ENCODE measurements around the gene SMOC2. TPM values are rescaled to one million over a fixed set of nuclear protein-coding genes. Genes with fewer than 3 reads are reported as not detected.

SMOC2 gene
- total RNA-seq, 2 donors from 2014 or later, result 25.6 to 29.6 TPM

DNA sequence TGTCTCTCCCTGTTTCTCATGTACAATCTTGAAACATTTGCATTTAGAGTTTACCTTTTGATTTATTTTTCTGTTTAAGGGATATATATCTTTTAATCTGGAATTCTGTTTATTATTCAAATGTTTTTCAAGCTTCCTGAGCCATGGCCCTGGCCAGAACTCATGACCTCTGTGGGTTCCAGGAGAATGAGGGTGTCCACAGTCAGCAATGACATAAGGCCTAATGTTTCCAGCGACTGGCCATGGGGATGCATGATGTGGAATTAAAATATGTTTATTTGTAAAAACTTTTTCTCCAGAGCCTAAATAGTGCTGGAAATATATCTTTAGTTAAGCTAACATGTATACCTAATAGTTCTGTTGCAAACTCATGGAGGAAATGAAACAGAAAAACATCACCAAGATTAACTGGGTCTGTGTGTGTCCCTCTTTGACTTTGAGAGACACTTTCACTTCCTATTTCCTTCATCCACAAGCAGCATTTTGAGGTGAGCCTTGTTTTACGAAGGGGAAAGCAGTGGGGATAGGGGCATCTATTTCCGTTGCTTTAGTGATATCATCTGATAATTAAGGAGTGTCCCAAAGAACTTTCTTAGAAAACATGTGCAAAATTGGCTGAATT is 87.6 kb downstream of the SMOC2 start:
- H3K4me3 ChIP-seq, result no peak overlapping the region
- no peaks in the 10 kb centered on the region for H3K36me3 ChIP-seq
- H3K27me3 ChIP-seq, result no peaks in the 10 kb centered on the region
- no peak overlapping the region for H3K27ac ChIP-seq
- DNase-seq, result no peak
- H3K9me3 ChIP-seq, result no peaks in the 10 kb centered on the region
- intact Hi-C loops (cut with DNase I), result no loop called here
- no peaks in the 10 kb centered on the region for H3K4me1 ChIP-seq
- TF ChIP-seq, protein P1, sequence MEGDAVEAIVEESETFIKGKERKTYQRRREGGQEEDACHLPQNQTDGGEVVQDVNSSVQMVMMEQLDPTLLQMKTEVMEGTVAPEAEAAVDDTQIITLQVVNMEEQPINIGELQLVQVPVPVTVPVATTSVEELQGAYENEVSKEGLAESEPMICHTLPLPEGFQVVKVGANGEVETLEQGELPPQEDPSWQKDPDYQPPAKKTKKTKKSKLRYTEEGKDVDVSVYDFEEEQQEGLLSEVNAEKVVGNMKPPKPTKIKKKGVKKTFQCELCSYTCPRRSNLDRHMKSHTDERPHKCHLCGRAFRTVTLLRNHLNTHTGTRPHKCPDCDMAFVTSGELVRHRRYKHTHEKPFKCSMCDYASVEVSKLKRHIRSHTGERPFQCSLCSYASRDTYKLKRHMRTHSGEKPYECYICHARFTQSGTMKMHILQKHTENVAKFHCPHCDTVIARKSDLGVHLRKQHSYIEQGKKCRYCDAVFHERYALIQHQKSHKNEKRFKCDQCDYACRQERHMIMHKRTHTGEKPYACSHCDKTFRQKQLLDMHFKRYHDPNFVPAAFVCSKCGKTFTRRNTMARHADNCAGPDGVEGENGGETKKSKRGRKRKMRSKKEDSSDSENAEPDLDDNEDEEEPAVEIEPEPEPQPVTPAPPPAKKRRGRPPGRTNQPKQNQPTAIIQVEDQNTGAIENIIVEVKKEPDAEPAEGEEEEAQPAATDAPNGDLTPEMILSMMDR (IDR thresholded peaks at IDR 0.05), result no peak
- no peak overlapping the region for H3K9ac ChIP-seq (ENCODE audit: low read depth in 2 of 2, low read length in 2 of 2)

DNA sequence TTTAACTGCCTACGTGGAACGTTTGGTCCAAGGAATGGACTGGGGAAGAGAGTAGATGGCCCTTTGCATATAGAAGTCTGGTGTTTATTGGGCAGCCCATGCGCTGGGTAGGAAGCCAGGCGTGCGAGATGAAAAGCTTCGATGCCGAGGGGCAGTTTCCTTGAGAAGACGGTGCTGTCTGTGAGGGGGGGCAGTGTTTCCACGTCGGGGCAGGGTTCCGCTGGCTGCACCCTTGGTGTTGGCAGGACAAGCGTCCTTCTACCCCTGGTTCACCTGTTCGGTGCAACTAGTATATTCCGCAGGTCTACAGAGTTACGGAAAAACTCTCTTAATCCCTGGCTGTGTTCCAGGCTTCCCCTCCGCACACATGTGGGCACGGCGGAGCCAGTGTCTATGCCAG is 88.2 kb downstream of the SMOC2 start:
- no peak overlapping the region for H3K4me3 ChIP-seq
- no peak for DNase-seq
- H3K4me1 ChIP-seq, result no peaks in the 10 kb centered on the region
- no peaks in the 10 kb centered on the region for H3K27me3 ChIP-seq
- no peaks in the 10 kb centered on the region for H3K36me3 ChIP-seq
- no peak overlapping the region for H3K9ac ChIP-seq (ENCODE audit: low read depth in 2 of 2, low read length in 2 of 2)
- no peak overlapping the region for H3K27ac ChIP-seq
- intact Hi-C loops (cut with DNase I), result no loop called here
- TF ChIP-seq, protein P1 (IDR thresholded peaks at IDR 0.05), result no peak
- H3K9me3 ChIP-seq, result no peaks in the 10 kb centered on the region

DNA sequence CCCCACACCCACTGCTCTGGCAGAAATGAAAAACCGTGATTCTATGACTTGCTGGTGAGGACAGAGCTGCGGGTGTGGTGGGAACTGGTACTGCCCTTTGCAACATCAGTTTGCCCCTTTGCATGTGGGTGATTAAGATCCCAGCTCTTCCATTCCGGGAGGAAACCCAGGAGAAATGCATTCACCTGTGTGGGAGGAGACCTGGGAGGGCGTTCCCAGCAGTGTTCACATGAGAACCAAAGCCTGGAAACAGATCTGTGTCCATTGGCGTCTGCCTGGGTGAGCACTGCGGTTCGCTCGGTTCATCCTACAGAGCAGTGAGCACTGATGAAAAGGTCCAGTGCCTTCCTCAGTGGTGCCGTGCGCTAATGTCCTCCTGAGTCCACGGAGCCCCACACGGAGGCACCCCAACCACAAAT is 89.7 kb downstream of the SMOC2 start:
- no peak for DNase-seq
- no peak overlapping the region for H3K27ac ChIP-seq
- H3K27me3 ChIP-seq, result no peaks in the 10 kb centered on the region
- H3K4me1 ChIP-seq, result no peaks in the 10 kb centered on the region
- intact Hi-C loops (cut with DNase I), result no loop called here
- TF ChIP-seq, protein P1 (IDR thresholded peaks at IDR 0.05), result no peak
- no peak overlapping the region for H3K9ac ChIP-seq (ENCODE audit: low read depth in 2 of 2, low read length in 2 of 2)
- H3K9me3 ChIP-seq, result no peaks in the 10 kb centered on the region
- H3K4me3 ChIP-seq, result no peak overlapping the region
- no peaks in the 10 kb centered on the region for H3K36me3 ChIP-seq

DNA sequence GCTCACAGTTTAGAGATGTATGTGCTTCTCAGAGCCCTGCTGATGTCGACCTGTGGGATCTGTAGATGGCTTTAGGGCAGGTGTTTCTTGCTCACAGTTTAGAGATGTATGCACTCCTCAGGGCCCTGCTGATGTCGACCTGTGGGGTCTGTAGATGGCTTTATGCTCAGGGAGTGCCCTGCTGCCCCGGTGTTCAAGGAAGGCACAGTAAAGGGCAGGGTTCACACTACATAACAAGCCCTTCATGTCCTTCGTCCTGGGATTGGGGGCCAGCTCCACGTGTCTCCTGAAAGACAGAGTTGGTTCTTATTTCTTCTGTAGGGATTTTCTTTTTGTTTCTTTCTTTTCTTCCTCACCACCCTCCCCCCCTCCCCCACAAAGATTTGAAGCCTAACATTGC is 91.1 kb downstream of the SMOC2 start:
- intact Hi-C loops (cut with DNase I), result no loop called here
- H3K27me3 ChIP-seq, result no peaks in the 10 kb centered on the region
- H3K9ac ChIP-seq (ENCODE audit: low read depth in 2 of 2, low read length in 2 of 2), result no peak overlapping the region
- DNase-seq, result no peak
- H3K36me3 ChIP-seq, result no peaks in the 10 kb centered on the region
- H3K4me1 ChIP-seq, result no peaks in the 10 kb centered on the region
- no peak overlapping the region for H3K4me3 ChIP-seq
- H3K27ac ChIP-seq, result no peak overlapping the region
- no peaks in the 10 kb centered on the region for H3K9me3 ChIP-seq
- TF ChIP-seq, protein P1 (IDR thresholded peaks at IDR 0.05), result no peak

DNA sequence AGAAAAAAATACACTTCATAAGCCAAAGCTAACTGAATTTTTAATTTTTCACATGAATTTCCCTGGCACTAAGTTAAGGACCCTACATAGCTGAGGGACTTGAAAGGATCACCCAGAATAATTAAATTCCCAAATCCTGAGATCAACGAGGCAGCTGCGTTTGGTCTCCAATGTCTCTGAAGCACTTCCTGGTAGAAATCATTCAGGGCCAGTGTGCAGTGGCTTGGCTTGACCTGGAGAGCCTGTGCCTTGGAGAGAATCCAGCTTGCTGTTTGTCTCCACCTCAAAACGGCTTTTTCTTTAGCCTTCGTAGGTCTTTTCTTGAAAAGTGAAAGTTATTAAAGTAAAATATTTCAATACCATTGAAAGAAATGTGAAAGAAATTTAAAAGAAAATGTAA is 92.4 kb downstream of the SMOC2 start:
- no peaks in the 10 kb centered on the region for H3K9me3 ChIP-seq
- H3K36me3 ChIP-seq, result no peaks in the 10 kb centered on the region
- no peaks in the 10 kb centered on the region for H3K27me3 ChIP-seq
- no peaks in the 10 kb centered on the region for H3K4me1 ChIP-seq
- TF ChIP-seq, protein P1 (IDR thresholded peaks at IDR 0.05), result no peak
- intact Hi-C loops (cut with DNase I), result no loop called here
- no peak for DNase-seq
- no peak overlapping the region for H3K9ac ChIP-seq (ENCODE audit: low read depth in 2 of 2, low read length in 2 of 2)
- no peak overlapping the region for H3K4me3 ChIP-seq
- no peak overlapping the region for H3K27ac ChIP-seq
